Keratinocyte (primary cell): Measurements from ENCODE around the gene MAP3K4. TPM values are rescaled to one million over a fixed set of nuclear protein-coding genes. Genes with fewer than 3 reads are reported as not detected.

ENCODE experiments used
- DNase-seq: peaks from one replicate; pipeline ENCODE4 v3.0.0-alpha.2; 2011; ENCODE audit warnings: low read depth, missing footprints, low spot score
- FAIRE-seq: peaks from 2 replicates; lab custom pipeline; 2011; peaks lifted over from hg19 to GRCh38; lab: Jason Lieb, UNC
- H2AFZ ChIP-seq: 2 replicates; pipeline ENCODE4 v1.6.0; 2012; ENCODE audit warnings: low read length, control low read depth, inconsistent platforms; ENCODE audit not compliant: control insufficient read depth
- H3K27ac ChIP-seq: 2 replicates; pipeline ENCODE4 v1.5.1; 2011; ENCODE audit warnings: low read length; ENCODE audit not compliant: control insufficient read depth, insufficient read depth
- H3K27me3 ChIP-seq: 3 replicates; pipeline ENCODE4 v1.6.0; 2011; ENCODE audit warnings: low read length; ENCODE audit not compliant: control insufficient read depth, insufficient read depth; ENCODE audit errors: extremely low read depth
- H3K36me3 ChIP-seq, 2 experiments: 2 replicates in 1 of 2; 3 replicates in 1 of 2; pipeline ENCODE4 v1.5.1; 2011; ENCODE audit warnings: low read length in 2 of 2, mild to moderate bottlenecking in 1 of 2; ENCODE audit not compliant: control insufficient read depth in 2 of 2, insufficient read depth in 2 of 2; ENCODE audit errors: extremely low read depth in 1 of 2
- H3K4me1 ChIP-seq: 3 replicates; pipeline ENCODE4 v1.5.1; 2011; ENCODE audit warnings: low read length; ENCODE audit not compliant: control insufficient read depth, insufficient read depth; ENCODE audit errors: extremely low read depth
- H3K4me2 ChIP-seq: 3 replicates; pipeline ENCODE4 v1.6.0; 2011; ENCODE audit warnings: low read depth, low read length; ENCODE audit not compliant: control insufficient read depth, insufficient read depth; ENCODE audit errors: extremely low read depth
- H3K4me3 ChIP-seq, 3 experiments: fragments of 200-600 bp in 1 of 3; sonication (generic) in 1 of 3; 2 replicates in 2 of 3; 3 replicates in 1 of 3; pipeline ENCODE4 v1.5.1; 2011 to 2016; ENCODE audit warnings: low read length in 3 of 3, mild to moderate bottlenecking in 3 of 3, control low read depth in 2 of 3, inconsistent platforms in 1 of 3, low read depth in 1 of 3, mixed read lengths in 1 of 3, mixed run types in 1 of 3, moderate library complexity in 1 of 3; ENCODE audit not compliant: control insufficient read depth in 2 of 3, insufficient read depth in 2 of 3; ENCODE audit errors: extremely low read depth in 1 of 3
- H3K79me2 ChIP-seq: 2 replicates; pipeline ENCODE4 v1.6.0; 2012; ENCODE audit warnings: low read length; ENCODE audit not compliant: control insufficient read depth, insufficient read depth
- H3K9ac ChIP-seq: 3 replicates; pipeline ENCODE4 v1.6.0; 2011; ENCODE audit warnings: low read length; ENCODE audit not compliant: control insufficient read depth, insufficient read depth; ENCODE audit errors: extremely low read depth
- H3K9me1 ChIP-seq: 3 replicates; pipeline ENCODE4 v1.6.0; 2011; ENCODE audit warnings: low read length; ENCODE audit not compliant: control insufficient read depth, insufficient read depth; ENCODE audit errors: extremely low read depth
- H3K9me3 ChIP-seq: 2 replicates; pipeline ENCODE4 v1.5.1; 2012; ENCODE audit warnings: low read depth, low read length; ENCODE audit not compliant: control insufficient read depth
- H4K20me1 ChIP-seq: 3 replicates; pipeline ENCODE4 v1.6.0; 2011; ENCODE audit warnings: low read length; ENCODE audit not compliant: control insufficient read depth, insufficient read depth; ENCODE audit errors: extremely low read depth
- EZH2 ChIP-seq: IDR thresholded peaks from one replicate; pipeline ENCODE4 v1.6.1; 2012; ENCODE audit warnings: inconsistent platforms, mild to moderate bottlenecking, low read length, moderate library complexity
- dilution Hi-C: fragments of 300-500 bp; cut with MboI; formaldehyde crosslinking; loops from one replicate; pipeline ENCODE4 v1.7.0; 2020; ENCODE audit warnings: low sequenced_read_pairs; ENCODE audit not compliant: extremely low pct_ligation_motif_present
- polyA plus RNA-seq, 5 experiments: library from polyadenylated mRNA; depleted of rRNA in 3 of 5; stranded (reverse) in 3 of 5; stranded (forward) in 1 of 5; unstranded in 1 of 5; fragments of >200 nt; gene quantifications; 1 replicate in 1 of 5; 2 replicates in 3 of 5; 3 replicates in 1 of 5; pipeline versions ENCODE4 v1.2.1 to v1.2.3, GENCODE V29; 2011 to 2012; ENCODE audit warnings: missing spikeins in 2 of 5, low read depth in 1 of 5, low replicate concordance in 1 of 5
- TF ChIP-seq, protein P1 (sequence below), 3 experiments: IDR thresholded peaks in 1 of 3; conservative IDR thresholded peaks in 1 of 3; optimal IDR thresholded peaks in 1 of 3; 2 replicates in 2 of 3; 3 replicates in 1 of 3; pipeline versions ENCODE3 to v1.5.1; 2011; ENCODE audit warnings: low read length in 3 of 3, mild to moderate bottlenecking in 3 of 3, moderate library complexity in 2 of 3, control low read depth in 1 of 3, inconsistent platforms in 1 of 3; ENCODE audit not compliant: insufficient read depth in 2 of 3; ENCODE audit errors: extremely low read depth in 1 of 3

MAP3K4 gene
- polyA plus RNA-seq, 1 donor (not counting 4 experiments of a cell fraction or from before 2014, with no cell fraction given), result 12.8 TPM

DNA sequence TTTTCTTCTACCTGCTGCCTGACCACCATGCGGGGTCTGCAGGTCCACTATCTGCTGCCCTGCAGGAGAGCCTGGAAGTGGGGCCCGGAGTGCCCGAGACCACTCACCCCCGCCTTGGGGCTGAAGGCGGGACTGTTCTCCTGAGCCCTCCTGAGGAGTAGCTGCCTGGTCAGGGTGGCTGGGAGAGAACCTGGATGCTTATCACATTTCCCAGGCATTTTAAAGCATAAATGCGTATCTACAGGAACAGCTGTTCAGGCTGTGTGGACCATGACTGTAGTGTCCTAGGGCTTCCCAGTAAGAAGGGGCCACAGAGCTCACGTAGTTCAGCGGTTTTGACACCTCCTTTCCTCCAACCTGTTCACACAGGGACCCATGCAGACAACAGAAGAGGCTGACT is 159.0 kb downstream of the MAP3K4 start:
- DNase-seq (no peak), FAIRE-seq (no peak)
- H3K9me3 ChIP-seq, result no peaks in the 10 kb centered on the region
- no peak overlapping the region for H3K4me2 ChIP-seq
- H3K4me3 ChIP-seq, result no peak overlapping the region
- no peaks in the 10 kb centered on the region for H3K9me1 ChIP-seq
- no peak for TF ChIP-seq EZH2
- TF ChIP-seq, protein P1, sequence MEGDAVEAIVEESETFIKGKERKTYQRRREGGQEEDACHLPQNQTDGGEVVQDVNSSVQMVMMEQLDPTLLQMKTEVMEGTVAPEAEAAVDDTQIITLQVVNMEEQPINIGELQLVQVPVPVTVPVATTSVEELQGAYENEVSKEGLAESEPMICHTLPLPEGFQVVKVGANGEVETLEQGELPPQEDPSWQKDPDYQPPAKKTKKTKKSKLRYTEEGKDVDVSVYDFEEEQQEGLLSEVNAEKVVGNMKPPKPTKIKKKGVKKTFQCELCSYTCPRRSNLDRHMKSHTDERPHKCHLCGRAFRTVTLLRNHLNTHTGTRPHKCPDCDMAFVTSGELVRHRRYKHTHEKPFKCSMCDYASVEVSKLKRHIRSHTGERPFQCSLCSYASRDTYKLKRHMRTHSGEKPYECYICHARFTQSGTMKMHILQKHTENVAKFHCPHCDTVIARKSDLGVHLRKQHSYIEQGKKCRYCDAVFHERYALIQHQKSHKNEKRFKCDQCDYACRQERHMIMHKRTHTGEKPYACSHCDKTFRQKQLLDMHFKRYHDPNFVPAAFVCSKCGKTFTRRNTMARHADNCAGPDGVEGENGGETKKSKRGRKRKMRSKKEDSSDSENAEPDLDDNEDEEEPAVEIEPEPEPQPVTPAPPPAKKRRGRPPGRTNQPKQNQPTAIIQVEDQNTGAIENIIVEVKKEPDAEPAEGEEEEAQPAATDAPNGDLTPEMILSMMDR (optimal IDR thresholded peaks at IDR 0.05 in 1 of 3, IDR thresholded peaks at IDR 0.05 in 1 of 3, conservative IDR thresholded peaks at IDR 0.05 in 1 of 3; ENCODE audit: extremely low read depth in 1 of 3, insufficient read depth in 2 of 3, low read length in 3 of 3), result no peak
- peaks cover 0 to 6% of the 10 kb centered on the region in 2 experiments for H3K36me3 ChIP-seq
- H2AFZ ChIP-seq, result no peak overlapping the region
- H3K27me3 ChIP-seq, result no peaks in the 10 kb centered on the region
- H4K20me1 ChIP-seq, result no peaks in the 10 kb centered on the region
- H3K79me2 ChIP-seq, result no peaks in the 10 kb centered on the region
- H3K9ac ChIP-seq, result no peak overlapping the region
- no peak overlapping the region for H3K27ac ChIP-seq
- H3K4me1 ChIP-seq, result no peaks in the 10 kb centered on the region
- dilution Hi-C loops, result no loop called here

DNA sequence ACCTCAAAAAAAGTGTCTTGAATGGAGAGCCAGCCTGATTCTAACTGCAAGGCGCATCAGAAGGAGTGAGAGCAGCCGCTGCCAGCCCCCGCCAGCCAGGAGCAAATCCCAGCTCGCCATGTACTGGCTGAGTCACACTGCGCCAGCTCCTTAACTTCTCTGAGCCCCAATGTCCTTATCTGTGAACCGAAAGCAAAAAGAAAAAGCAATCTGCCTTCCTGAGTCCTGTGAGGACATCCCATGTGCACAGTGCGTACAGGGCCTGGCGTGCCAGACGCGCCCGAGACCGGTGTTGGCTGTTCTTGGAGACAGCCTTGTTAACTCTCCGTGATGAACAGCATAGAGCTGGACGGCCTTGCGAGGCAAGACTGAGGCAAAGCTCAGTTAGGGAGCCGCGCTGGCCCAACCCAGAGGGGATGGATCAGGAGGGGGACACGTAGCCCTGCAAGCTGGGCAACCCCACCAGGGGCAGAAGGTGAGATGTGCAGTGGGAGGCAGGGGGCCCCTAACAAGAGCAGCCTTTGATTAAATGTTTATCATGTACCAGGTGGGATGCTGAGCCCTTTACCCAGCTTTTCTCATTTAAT is 159.6 kb downstream of the MAP3K4 start:
- Histone ChIP-seq H3K4me1 (no peaks in the 10 kb centered on the region), H3K36me3 (peaks cover 0 to 6% of the 10 kb centered on the region in 2 experiments), H4K20me1 (no peaks in the 10 kb centered on the region), H3K79me2 (no peaks in the 10 kb centered on the region), H3K4me3 (no peak overlapping the region), H3K9ac (no peak overlapping the region), H2AFZ (no peak overlapping the region), H3K9me3 (no peaks in the 10 kb centered on the region), H3K27ac (no peak overlapping the region), H3K9me1 (no peaks in the 10 kb centered on the region), H3K4me2 (no peak overlapping the region), H3K27me3 (no peaks in the 10 kb centered on the region)
- dilution Hi-C loops, result no loop called here
- DNase-seq, result no peak
- TF ChIP-seq, protein P1 (optimal IDR thresholded peaks at IDR 0.05 in 1 of 3, IDR thresholded peaks at IDR 0.05 in 1 of 3, conservative IDR thresholded peaks at IDR 0.05 in 1 of 3; ENCODE audit: extremely low read depth in 1 of 3, insufficient read depth in 2 of 3, low read length in 3 of 3), result no peak
- no peak for TF ChIP-seq EZH2
- no peak for FAIRE-seq
